ENCODE measurements around the gene CIITA.
"Not testable (repeated sequence)": the region's sequence is repeated elsewhere in the genome, so short reads cannot be mapped to it uniquely, and the experiment has no call there.

The CIITA gene

DNA sequence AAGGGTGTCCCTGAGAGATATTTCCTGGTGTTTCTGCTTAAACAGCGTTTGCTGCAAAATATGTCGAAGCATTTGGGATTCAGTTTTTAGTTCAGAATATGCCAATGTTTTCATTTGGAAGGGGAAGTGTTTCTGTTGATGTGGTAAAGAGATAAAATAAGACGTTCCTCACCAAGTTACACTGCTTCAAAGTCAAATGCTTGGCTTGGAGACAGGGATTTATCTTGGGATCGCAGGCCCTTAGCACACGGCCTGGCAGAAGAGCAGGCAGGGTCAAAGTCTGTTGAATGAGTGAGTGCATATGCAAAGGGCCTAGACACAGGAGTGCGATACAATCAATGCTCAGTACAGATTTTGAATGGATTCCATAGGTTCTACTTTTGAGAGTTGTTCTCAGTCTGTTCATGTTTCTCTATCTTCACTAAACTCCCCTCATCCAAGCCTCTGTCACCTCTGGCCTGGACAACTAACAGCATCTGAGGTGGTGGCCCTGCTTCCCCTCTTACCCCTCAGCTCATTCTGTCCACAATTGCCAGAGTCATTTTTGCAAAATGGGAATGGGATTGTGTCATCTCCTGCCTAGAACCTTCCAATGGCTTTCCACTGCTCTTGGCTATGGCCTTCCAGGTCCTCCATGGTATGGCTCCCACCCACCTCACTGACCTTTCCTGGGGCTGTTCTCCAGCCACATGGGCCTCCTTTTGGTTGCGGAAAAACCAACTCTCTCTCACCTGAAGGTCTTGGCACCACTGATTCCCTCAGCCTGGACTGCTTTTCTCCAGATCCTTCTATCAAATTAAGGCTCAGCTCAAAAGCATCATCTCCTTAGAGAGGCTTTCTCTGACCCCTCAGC is 62.0 kb downstream of the CIITA start:
- no peak for DNase-seq

DNA sequence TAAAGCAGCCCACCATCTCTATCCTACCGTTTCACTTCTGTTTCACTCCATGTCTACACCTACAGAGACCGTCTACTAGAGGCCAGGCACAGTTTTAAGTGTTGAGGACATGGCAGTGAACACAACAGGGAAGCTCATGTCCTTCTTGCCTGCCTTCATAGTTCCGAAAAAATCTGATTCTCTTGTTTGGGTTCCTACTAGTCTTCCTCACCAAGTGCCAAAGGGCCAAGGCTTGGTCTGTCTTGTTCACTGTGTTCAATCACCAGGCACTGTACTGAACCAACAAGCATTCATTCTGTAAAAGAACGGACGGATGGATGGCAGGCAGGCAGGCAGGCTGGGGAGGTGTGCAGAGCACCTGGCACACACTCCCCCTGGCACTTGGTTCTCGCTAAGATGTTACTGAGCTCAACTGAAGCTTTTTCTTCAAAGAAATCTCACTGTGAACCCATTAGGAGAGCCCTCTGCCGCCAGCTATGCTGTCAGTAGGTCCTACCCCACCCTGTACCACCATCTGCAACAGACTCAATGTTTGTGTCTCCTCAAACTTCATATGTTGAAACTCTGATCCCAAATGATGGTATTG is 62.7 kb downstream of the CIITA start:
- no peak for DNase-seq

DNA sequence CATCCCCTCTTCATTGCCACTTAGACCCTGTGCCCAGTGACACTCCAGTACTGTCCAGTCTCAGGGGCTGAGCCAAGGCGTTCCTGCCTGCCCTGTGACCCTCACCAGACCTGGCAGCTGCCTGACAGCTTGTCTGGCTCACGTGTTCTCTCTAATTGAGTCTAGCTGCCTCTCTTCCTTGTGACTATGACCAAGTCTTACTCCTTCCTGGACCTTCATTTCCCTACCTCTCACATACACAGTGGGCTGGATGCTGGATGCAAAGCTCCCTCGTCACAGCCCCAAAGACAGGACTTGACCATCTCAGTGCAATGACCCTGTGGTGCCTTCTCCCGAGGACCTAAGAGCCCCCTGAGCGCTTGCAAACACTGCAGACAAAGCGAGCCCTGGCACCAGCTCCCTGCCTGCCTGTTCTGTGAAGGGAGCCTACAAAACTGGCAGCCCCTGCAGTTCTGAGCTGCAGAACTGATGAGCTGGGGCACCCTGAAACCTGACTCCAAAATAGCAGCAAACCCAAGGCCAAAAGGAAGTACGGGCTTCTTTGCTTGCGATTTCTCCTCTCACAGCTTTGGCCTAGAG is 63.6 kb downstream of the CIITA start:
- no peak for DNase-seq

DNA sequence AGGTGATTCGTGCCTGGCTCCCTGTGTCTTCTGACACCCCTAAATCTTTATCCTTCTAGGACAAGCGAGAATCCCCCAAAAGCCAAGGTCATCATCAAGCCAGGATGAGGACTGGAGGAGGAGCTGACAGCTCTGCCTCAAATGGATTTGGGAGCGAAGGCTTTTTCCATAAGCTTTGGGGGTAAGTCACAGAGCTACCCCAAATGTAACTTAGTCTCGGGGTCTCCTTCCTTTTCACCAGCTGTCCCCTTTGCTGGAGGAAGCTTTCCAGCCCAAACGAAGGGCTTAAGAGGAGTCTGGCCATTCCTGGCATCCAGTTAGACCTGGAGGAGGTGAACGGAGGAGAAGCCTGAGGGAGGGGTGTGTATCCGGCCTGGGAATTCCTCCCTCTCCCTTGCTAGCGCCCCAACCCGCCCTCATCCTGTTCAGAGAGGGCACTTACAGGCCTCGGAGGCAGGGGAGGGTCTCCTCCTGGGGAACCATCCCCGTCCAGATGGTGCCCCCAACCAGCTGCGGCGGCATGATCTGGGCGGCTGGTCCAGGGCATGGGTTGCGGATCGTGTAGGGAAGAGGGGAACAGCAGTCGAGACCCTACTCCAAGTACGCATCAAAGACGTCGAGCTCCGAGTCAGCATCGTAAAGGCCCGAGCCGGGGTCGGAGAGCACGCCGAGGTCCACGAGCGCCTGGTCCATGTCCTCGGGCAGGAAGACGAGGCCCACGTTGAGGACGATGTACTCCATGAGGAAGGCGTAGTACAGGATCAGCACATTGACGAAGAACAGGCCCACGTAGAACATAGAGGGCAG is 64.3 kb downstream of the CIITA start:
- no peak for DNase-seq

DNA sequence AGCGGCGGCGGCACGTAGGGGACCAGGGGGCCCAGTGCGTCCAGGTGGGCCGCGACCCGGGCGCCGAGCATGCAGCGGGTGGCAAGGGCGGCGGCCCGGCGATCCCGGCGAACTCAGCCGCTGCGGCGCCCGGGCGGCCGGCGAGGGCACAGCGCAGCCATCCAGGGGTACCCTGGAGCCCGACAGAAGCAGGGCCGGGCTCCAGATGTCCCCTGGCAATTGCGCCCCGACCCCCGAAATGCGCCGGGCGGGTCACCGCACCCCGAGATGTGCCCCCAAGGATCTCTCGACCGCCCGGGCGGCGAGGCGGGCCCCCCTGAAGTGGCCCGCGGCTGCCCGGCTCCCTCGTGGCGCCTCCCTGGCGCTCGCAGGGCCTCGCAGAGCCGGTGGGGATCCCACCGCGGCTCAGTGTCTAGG is 64.9 kb downstream of the CIITA start:
- DNase-seq, result not testable (repeated sequence)

DNA sequence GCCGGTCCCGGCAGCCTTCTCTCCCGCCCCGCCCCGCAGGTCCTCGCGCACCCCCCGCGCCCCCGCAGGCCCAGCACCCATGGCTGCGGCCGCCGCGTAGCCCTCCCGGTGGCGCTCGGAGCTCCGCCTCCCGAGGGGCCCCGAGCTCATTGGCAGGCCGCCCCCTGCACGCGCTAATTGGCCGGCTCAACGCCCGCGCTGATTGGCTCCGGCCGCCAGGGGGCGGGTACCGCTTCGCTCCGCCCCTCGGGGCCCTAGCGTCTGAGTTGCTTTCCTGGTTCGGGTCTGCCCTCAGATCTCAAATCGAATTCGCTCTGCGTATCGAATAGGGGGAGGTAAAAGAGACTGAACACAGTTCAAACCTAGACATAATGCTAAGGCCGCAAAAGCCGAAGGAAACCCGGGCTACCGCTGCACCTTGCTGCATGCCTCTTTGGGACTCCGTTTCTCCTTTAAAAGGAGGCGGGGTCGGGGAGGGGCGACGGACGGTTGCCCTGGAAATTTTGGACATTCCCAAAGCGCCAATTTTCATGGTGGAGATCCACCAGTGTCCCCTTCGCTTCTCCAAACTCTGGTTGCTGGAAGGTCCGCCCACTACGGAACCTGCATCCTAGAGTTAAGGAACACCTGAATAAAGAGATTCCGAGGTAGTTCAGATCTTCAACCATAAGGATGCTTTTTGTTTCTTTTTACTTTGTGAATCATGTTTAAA is 65.5 kb downstream of the CIITA start, which contains the start of gene DEXI:
DEXI (minus strand) TSS at position 117 of the 712 bp plus-strand sequence. CDS start 463 bp downstream, outside the sequence.
- DNase-seq, result peak; percentile 58

DNA sequence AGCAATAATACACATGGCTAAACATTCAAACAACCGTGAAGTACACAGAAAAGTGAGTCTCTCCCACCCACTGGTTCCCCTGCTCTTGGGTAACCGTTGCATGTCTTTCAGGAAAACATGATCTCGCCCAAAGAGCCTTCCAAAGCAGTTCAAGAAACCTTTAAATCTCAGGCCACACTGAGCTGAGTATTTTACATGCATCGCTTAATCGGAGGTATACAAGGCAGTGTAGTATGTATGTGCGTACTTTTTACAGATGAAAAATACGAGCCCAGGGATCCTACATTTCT is 66.0 kb downstream of the CIITA start:
- DNase-seq, result no peak

DNA sequence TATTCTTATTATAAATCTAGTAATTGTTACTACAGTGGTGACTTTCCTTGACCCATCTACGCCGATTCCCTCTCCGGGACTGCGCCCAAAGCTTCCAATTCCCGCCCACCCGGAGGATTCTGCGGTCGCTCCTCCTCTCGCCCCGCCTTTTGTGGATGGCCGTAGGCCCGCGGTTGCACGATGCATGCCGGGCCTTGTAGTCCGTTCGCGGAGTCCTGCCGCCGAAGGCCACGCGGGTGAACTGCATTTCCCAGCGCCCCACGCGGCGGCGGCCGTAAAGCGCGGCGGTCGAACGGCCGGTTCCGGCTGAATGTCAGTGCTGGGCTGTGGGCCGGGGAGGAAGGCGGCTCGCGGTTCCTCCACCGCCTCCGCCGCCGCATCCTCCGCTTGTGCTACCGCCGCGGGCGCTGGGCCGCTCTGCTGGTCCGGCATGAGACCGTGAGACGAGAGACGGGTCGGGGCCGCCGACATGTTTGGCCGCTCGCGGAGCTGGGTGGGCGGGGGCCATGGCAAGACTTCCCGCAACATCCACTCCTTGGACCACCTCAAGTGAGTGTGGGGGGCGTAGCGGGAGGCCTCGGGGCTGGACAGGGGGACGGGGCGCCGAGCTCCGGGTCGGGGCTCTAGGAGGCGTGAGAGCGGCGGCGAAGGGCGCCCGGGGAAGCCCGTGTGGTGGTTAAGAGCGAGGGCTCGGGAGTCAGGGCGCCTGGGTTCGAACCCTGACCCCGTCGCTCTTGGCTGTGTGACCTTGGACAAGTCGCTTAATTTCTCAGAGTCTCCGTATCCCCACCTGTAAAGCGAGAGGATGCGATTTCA is 67.5 kb downstream of the CIITA start, which contains the start of gene CLEC16A:
CLEC16A (plus strand) TSS at position 316 of the 816 bp plus-strand sequence; CDS start at position 470, 154 bp downstream.
- peak; percentile 87 for DNase-seq

DNA sequence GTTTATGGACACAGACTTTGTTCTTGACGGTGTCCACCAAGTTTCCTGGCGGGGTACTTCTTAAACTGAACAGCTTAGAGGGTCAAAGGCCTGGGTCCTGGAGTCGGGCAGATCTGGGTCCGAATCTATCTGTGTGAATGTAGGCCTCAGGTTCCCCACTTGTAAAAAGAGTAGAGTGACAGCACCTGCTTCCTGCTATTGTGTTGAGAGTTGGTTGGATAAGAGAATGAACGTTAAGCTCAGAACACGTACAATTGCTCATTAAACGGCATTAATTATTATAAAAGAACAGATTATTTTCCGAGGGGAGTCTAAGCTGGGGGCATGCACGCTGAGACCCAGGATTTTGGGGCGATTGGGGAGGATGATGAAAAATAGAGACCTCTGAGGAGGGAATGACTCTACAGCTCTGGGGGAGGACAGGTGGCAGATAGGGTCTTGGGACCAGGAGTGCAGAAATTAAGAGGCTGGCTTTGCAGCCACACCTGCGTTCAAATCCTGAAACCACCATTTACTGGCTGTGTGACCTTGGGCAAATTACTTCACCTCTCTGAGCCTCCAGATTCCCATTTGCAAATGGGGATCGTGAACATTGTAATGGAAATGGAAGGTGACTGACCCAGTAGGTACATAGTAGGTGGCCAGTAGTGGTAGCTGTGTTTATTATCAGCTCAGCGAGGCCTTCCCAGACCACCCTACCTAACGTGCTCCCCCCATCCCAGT is 68.2 kb downstream of the CIITA start:
- no peak for DNase-seq

DNA sequence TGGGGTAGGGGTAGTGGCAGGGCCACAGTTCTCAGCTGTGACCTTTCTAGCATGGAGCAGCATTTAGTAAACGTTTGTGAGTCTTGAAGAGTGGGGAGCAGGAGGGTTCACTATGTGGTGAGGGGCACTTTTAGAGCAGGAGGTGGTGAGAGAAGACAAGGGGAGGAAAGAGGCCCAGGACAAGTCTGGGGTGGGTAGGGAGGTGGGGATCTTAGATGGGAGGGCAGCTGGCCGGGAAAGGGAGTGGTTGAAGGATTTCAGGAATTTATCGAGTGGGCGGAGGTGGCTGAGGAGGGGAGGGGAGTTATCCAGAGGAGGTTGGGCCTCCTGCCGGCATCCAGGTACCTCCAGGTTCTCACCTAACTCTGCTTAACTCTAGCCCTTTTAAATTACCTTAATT is 69.3 kb downstream of the CIITA start:
- DNase-seq, result no peak

DNA sequence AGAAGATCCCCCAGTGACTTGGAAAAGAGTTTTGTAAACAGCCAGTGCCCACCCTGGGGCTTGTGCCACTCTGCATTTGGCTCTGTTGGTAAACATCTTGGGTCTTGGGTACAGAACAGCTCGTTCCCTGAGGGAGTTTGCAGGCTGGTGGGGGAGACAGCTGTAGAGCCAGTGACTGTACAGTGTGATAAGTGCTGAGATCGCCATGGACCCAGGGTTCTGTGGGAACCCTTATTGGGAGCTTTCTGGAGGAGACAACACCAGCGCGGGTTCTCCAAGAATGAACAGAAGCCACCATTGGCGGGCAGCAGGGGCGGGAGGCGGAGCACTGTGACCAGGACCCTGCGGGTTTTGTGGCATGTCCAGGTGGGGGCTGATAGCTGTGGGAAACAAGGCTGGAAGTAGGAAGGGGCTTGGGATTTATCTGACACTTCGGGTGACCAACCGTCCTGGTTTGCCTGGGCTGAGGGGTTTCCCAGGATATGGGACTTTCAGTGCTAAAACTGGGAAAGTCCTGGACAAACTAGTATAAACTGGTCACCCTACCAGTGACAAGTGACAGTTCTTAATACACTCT is 70.3 kb downstream of the CIITA start:
- no peak for DNase-seq

DNA sequence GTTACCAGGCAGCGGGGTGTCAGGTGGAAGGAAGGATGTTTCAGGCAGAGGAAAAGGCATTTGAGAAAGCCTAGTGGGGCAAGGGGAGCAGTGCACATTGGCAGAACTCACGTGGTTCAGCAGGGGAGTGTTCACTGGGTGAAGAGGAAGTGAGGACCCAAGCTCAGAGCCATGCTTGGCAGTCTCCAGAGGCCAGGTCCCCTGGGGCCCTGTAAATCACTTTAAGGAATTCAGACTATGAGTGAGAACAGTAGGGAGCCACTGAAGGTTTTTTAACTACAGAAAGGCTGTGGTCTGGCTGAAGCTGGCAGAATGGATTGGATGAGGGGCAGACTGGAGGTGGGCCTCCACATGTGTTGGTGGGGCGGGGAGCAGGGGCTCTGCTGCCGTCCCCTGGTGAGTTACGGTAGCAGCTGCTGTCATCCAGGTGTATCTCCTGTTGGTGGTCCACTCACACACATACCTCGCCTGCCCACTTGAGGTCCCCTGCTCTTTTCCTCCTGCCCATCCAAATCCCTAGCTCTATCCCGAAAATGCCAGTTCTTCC is 72.5 kb downstream of the CIITA start:
- DNase-seq, result no peak

DNA sequence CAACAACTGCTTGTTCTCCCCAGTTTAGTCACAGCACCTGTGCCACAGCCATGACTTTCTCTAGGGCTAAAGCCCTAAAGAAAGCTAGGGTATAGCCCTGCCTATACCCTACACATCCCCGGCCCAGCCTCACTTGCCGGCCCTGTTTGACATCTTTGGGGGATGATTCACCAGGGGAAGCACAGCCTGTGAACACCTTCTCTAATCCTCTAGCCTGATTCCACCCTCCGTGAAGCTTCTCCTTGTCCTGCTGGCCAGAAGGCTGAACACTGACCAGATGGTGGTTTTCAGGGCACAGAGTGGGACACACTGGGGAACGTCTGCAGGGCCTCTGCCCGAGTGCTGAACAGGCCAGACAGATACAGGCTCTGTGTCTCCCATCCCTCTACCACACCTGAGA is 73.4 kb downstream of the CIITA start:
- no peak for DNase-seq

DNA sequence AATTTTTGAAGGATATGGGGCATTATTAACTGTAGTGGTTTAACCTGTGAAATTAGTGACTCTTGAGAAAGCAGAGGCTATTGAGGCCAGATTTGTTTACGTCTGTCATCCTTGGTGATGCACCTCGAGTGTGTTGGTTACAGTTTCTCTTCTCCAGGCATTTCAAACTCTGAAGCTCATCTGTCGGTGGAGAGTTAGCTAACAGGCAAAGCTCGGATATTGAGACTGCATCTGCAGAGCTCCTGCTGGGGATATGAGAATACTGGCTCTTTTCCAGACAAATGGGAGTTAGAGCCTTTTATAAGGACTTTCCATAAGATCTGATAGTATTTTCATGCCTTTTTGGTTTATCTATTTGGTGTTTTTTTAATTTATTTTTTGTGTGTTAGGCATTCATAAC is 74.0 kb downstream of the CIITA start:
- DNase-seq, result no peak

DNA sequence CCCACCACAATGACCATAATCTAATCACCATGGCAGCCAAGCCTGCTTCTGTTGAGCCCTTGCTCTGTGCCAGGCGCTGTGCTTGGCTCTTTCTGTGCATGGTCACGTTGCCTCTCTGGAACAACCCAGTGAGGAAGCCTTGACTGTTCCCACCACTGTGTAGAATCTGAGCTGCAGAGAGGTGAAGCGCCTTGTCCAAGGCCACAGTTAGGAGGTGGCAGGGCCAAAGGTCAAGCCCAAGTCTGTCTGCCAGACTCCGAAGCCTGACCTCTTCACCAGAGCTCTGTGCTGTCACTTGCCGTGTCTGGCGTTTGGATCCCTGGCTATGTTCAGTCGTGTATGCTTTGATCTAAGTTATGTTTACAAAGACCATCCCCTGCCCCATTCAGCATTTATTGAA is 77.9 kb downstream of the CIITA start:
- no peak for DNase-seq

DNA sequence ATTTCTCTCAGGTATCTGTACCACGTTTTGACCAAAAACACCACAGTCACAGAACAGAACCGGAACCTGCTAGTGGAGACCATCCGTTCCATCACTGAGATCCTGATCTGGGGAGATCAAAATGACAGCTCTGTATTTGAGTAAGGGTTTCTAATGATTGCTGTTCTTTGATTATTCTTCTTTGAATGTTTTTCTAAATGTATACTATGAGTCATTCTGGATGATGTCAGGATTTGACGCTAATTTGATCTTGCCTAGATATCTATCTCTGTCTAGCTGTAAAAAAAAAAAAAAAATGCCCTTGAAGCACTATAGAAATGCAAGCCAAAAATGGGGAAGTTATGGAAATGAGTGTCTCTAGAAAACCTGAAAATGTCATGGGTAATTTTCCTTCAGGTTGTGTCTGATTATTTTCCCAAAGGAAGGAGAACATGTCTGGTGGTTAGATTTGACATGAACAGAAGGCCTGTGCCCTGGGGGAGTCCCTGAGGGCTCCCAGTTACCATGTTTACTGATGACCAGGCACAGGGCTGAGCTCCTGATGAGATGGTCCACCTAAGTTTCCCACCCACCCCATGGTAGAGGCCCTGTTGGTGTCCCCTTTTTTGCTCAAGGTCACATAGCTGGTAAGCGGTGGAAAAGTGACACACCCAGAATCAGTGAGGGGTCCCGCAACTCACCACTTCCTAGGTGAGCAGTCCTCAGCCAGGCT is 80.9 kb downstream of the CIITA start:
- no peak for DNase-seq

DNA sequence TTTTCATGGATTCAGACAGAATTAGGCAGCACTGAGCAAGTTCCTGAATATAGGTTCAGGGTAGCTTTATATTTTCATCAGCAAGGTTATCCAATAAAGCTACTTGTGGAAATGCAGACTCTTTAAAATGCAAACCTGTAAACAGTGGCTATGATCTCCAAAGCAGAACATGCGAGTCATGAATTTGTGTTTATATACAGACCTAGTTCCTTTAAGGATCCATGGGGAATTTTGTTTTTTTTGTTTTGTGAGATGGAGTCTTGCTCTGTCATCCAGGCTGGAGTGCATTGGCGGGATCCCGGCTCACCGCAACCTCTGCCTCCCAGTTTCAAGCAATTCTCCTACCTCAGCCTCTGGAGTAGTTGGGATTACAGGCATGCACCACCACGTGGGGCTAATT is 82.2 kb downstream of the CIITA start:
- no peak for DNase-seq

DNA sequence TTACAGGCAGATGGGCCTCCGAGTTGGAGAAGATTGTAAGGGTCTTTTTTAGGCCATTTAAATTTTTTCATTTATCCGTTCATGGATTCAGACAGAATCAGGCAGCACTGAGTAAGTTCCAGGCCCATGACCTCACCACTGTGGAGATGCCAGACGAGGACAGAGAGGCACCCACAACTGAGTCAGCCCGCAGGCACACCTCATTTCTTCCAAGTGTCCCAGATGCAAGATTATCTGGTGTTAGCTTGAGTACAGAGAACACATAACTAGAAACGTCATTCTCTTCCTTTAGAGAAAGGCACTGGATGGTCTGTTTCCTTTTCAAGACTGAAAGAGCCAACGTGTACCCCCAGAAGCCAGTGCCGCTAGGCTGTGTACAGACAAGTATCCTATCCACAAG is 84.2 kb downstream of the CIITA start:
- no peak for DNase-seq

DNA sequence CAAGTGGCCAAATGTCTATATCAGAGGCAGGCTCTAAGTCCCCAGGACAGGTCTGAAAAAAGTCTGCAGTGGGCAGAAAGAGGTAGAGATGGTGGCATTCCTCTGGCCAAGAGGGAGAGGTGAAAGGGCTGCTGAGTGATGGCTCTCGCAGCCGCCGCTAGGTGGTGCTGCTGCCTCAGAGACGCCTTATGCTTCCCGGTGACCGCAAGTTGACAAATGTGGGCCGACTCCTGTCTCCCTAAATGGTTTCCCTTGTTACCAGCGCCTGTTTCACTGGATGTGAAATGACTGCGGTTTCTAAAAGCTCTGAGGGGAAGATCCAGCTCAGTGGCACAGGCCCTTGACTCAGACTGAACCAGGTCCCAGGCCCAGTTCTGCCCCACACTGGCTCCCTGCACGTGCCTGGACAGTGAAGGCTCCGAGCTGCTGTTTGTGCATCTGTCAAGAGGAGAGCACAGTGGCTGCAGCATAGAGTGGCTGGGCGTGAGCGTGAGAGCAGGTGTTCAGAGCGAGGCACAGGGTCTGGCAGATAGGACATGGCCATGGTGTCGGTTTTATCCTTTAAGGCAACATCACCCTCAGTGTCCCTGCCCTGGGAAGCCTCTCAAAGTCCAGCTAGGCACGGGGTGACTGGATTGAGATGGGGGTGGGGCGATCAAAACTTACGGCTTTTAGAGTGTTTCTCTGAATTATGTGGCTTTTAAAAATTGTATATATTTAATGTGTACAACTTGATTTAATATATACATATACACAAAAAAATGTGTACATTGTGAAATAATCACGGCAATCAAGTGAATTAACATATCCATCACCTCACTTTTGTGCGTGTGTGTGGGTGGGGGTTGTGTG is 87.3 kb downstream of the CIITA start:
- DNase-seq, result peak; percentile 57
